Progenitor cell of endocrine pancreas (in vitro differentiated cells): Measurements from ENCODE around the gene DUS1L. TPM values are rescaled to one million over a fixed set of nuclear protein-coding genes. Genes with fewer than 3 reads are reported as not detected.

Experiments used
- DNase-seq: peaks from one replicate; pipeline ENCODE4 v3.0.0; 2021; ENCODE audit warnings: low spot score; ENCODE audit not compliant: unreplicated experiment
- H3K27ac Mint-ChIP-seq: 2 replicates; pipeline ENCODE4 v1.8.0; 2021; ENCODE audit warnings: mild to moderate bottlenecking, moderate library complexity, mixed read lengths
- H3K27me3 Mint-ChIP-seq: 2 replicates; pipeline ENCODE4 v1.8.0; 2021; ENCODE audit warnings: mixed read lengths
- H3K36me3 Mint-ChIP-seq: 2 replicates; pipeline ENCODE4 v1.8.0; 2022; ENCODE audit warnings: mixed read lengths; ENCODE audit not compliant: insufficient read depth
- H3K4me1 Mint-ChIP-seq: 2 replicates; pipeline ENCODE4 v1.8.0; 2021; ENCODE audit warnings: low read depth, mixed read lengths
- H3K4me3 Mint-ChIP-seq: 2 replicates; pipeline ENCODE4 v1.8.0; 2021; ENCODE audit warnings: low read depth, mild to moderate bottlenecking, moderate library complexity, mixed read lengths
- H3K9me3 Mint-ChIP-seq: 2 replicates; pipeline ENCODE4 v1.8.0; 2021; ENCODE audit warnings: low read depth, mixed read lengths
- CTCF ChIP-seq: fragments of 200-600 bp; sonication (generic); IDR thresholded peaks from one replicate; pipeline ENCODE4 v1.5.0; 2021; ENCODE audit warnings: antibody characterized with exemption, mild to moderate bottlenecking; ENCODE audit not compliant: unreplicated experiment
- total RNA-seq: library from RNA; stranded (reverse); gene quantifications from 2 replicates; pipeline ENCODE4 v1.2.1, GENCODE V29; 2021

DUS1L gene
- total RNA-seq, 1 donor from 2014 or later = 93.8 TPM

GRCh38 chr17:82037889-82038195 lies 27.8 kb downstream of the DUS1L start:
- no peak for TF ChIP-seq CTCF
- peak overlapping the region; percentile 75 for H3K4me3 Mint-ChIP-seq
- peaks cover 7% of the 10 kb centered on the region for H3K36me3 Mint-ChIP-seq
- peaks cover 4% of the 10 kb centered on the region for H3K4me1 Mint-ChIP-seq
- peaks cover 20% of the 10 kb centered on the region for H3K27me3 Mint-ChIP-seq
- no peaks in the 10 kb centered on the region for H3K9me3 Mint-ChIP-seq
- no peak for DNase-seq
- peak overlapping the region; percentile 92 for H3K27ac Mint-ChIP-seq

DNA sequence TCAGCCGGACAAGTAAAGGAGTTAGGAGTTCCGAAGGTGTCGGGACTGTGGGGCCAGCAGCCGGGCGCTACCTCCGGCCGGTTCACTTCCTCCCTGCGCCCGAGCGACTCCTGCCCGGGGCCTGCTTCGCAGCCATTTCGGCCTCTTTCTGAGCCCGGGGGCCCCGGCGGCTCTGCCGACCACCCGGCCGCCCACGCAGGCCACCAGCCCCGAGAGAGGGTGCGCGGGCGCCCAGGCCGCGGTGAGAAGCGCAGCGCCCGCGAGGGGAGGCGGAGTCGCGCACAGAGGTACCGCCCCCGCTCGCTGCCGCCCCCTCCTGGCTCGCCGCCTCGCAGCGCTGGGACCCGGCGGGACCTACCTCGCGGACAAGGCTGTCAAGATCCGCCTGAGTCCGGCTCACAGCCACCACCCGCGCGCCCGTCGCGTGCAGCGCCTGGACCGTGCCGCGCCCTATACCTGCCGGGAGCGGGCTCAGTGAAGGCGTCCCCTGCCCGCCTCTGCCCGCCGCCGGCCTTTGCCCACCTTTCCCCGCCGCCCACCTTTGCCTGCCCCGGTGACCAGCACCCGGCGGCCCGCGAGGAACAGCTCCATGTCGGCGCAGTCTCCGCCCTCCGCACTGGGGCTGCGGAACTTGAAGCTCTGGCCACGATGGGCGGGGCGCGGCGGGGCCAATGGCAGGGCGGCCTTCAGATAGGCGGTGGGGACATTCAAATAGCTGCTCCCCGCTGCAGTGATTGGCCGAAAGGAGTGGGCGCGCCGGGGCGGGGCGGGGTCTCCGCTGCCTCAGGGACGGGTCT lies 28.3 kb downstream of the DUS1L start, which contains the start of gene DCXR:
Gene DCXR, minus strand, starts transcription at position 606 of the 797 bp plus-strand sequence. Its CDS starts 15 bp downstream, at position 591.
- H3K27ac Mint-ChIP-seq = peak within 1 kb of the TSS; percentile 92
- H3K4me1 Mint-ChIP-seq = peaks cover 4% of the 10 kb centered on the region
- H3K36me3 Mint-ChIP-seq = peaks cover 7% of the 10 kb centered on the region
- TF ChIP-seq CTCF = peak; percentile 87
- peak within 1 kb of the TSS; percentile 75 for H3K4me3 Mint-ChIP-seq
- H3K27me3 Mint-ChIP-seq = peaks cover 21% of the 10 kb centered on the region
- no peaks in the 10 kb centered on the region for H3K9me3 Mint-ChIP-seq
- DNase-seq = peak; percentile 93

- H3K27ac Mint-ChIP-seq = no peak overlapping the region
Measured at GRCh38 chr17:82036634-82037091, 28.9 kb downstream of the DUS1L start.

DNA sequence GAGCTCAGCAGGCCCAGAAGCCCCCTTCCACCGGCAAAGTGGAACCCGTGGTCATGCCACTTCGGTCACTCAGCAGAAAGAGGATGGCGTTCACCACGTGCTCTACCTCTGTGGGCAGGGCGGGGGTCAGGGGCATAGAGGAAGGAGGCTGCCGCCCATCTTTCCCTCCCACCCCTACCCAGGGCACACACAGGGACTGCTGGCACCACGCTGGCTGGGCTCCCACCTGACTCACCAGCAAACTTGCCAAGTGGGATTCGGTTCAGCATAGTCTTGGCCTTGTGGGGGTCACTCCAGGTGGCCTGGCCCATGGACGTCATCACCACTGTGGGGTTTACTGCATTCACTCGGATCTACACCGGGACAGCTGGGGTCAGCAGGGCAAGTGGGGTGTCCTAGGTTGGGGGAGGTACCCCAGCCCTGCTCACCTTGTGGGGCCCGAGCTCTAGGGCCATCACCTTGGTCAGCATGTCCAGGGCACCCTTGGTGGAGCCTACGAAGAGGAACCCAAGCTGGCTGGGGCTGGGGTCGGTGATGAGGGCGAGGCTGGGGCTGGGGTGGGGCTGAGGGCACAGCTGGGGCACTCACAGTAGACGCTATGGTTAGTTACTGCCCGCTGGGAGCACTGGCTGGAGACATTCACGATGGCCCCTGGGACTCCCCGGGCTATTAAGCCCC lies 29.5 kb downstream of the DUS1L start:
- H3K4me1 Mint-ChIP-seq = peaks cover 4% of the 10 kb centered on the region
- H3K27ac Mint-ChIP-seq = no peak overlapping the region
- no peak for DNase-seq
- H3K4me3 Mint-ChIP-seq = peak overlapping the region; percentile 75
- H3K9me3 Mint-ChIP-seq = no peaks in the 10 kb centered on the region
- TF ChIP-seq CTCF = no peak
- H3K36me3 Mint-ChIP-seq = peaks cover 7% of the 10 kb centered on the region
- peaks cover 17% of the 10 kb centered on the region for H3K27me3 Mint-ChIP-seq

More at GRCh38 chr17:82036634-82037091, 28.9 kb downstream of the DUS1L start:
- no peak for TF ChIP-seq CTCF
- DNase-seq = no peak
- Mint-ChIP-seq H3K36me3 (peaks cover 7% of the 10 kb centered on the region), H3K9me3 (no peaks in the 10 kb centered on the region), H3K27me3 (peaks cover 21% of the 10 kb centered on the region), H3K4me1 (peaks cover 4% of the 10 kb centered on the region), H3K4me3 (peak overlapping the region; percentile 75)

- Mint-ChIP-seq H3K4me1 (peaks cover 4% of the 10 kb centered on the region), H3K4me3 (peak overlapping the region; percentile 53), H3K9me3 (no peaks in the 10 kb centered on the region), H3K36me3 (peaks cover 7% of the 10 kb centered on the region), H3K27ac (no peak overlapping the region), H3K27me3 (peaks cover 17% of the 10 kb centered on the region)
- DNase-seq = no peak
- TF ChIP-seq CTCF = no peak
Measured at GRCh38 chr17:82035488-82035887, 30.1 kb downstream of the DUS1L start.
